Measurements from ENCODE around the gene TEX51.

Gene TEX51

DNA sequence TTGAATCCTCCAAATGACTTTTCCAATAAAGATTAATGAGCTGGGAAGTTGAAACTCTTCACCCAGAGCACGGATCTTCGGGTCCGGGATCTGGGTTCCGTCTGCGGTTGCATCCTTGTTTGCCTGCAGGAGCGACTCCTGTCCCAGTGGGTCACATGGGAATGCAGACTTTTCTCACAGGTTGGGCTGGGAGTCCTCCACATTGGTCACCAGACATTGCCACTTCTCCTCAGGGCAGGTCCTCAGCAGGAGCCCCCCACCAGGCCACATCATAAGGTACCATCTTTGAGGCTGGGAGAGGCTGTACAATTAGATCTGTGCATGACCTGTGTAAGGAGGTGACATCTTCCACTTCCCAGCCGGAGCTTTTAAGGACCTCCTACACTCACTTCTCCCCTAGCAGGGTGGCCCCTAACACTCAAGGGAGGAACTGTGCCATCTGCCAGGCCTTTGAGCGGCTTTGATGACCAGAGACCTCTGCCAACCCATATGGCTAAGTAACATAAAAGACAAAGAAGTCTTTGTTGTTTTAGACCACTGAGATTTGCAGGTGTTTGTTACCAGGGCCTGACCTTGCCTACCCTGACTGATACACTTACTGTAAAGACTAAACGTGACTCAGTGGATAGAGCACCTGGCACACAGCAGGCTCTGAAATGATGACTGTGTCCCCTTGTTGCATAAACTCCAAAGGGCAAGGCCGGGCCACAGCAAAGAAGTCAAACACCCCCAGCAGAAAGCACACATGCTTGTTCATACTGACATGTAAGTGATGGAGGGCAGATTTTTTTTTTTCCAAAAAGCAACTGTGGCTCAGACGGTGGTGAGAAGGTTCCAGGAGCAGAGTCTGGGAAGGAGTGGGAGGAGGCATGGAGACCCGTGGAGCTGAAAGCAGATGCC, 7.9 kb upstream of the TEX51 start:
- H2BK5ac ChIP-seq (ENCODE audit: low read depth, low read length, poor library complexity) = no peak overlapping the region
- H3K79me1 ChIP-seq (ENCODE audit: low read length) = no peaks in the 10 kb centered on the region
- peaks cover 3% of the 10 kb centered on the region in 2 experiments for H3K4me1 ChIP-seq (ENCODE audit: control insufficient read depth in 1 of 2, insufficient read depth in 2 of 2, low read length in 2 of 2)
- H3K4ac ChIP-seq (ENCODE audit: low read depth, low read length) = no peak overlapping the region
- no peaks in the 10 kb centered on the region for H3K79me2 ChIP-seq (ENCODE audit: control insufficient read depth, insufficient read depth, low read length, poor library complexity)
- WGBS (ENCODE audit: extremely low coverage, insufficient coverage, insufficient read length) = no CpG with 5 or more reads among the region's 12 CpGs
- no peak overlapping the region for H2AFZ ChIP-seq (ENCODE audit: insufficient read depth, low read length, poor library complexity)
- no peak overlapping the region for H3K4me3 ChIP-seq (ENCODE audit: low read depth, low read length)
- no peak overlapping the region for H3K27ac ChIP-seq (ENCODE audit: low read depth, low read length)
- H4K91ac ChIP-seq (ENCODE audit: low read depth, low read length) = no peak overlapping the region
- H3K36me3 ChIP-seq (ENCODE audit: control insufficient read depth in 1 of 2, insufficient read depth in 2 of 2, low read length in 2 of 2) = no peaks in the 10 kb centered on the region
- no peak overlapping the region for H3K14ac ChIP-seq (ENCODE audit: low read length)
- H2BK12ac ChIP-seq (ENCODE audit: low read length) = no peak overlapping the region
- no peak overlapping the region for H3K9ac ChIP-seq (ENCODE audit: low read length)
- H4K8ac ChIP-seq (ENCODE audit: low read depth, low read length) = no peak overlapping the region
- DNase-seq = no peak
- no peak overlapping the region for H3K23ac ChIP-seq (ENCODE audit: low read length)
- no peak overlapping the region for H3K18ac ChIP-seq (ENCODE audit: low read length)
- H2BK120ac ChIP-seq (ENCODE audit: insufficient read depth, low read length, poor library complexity) = no peak overlapping the region
- H2AK5ac ChIP-seq (ENCODE audit: low read length) = no peak overlapping the region
- H4K12ac ChIP-seq (ENCODE audit: low read depth, low read length) = no peak overlapping the region
- no peak overlapping the region for H3K4me2 ChIP-seq (ENCODE audit: low read length)
- H3K9me3 ChIP-seq (ENCODE audit: insufficient read depth, low read depth, low read length) = peaks cover 3% of the 10 kb centered on the region
- no peaks in the 10 kb centered on the region for H3K27me3 ChIP-seq (ENCODE audit: insufficient read depth, low read length)

DNA sequence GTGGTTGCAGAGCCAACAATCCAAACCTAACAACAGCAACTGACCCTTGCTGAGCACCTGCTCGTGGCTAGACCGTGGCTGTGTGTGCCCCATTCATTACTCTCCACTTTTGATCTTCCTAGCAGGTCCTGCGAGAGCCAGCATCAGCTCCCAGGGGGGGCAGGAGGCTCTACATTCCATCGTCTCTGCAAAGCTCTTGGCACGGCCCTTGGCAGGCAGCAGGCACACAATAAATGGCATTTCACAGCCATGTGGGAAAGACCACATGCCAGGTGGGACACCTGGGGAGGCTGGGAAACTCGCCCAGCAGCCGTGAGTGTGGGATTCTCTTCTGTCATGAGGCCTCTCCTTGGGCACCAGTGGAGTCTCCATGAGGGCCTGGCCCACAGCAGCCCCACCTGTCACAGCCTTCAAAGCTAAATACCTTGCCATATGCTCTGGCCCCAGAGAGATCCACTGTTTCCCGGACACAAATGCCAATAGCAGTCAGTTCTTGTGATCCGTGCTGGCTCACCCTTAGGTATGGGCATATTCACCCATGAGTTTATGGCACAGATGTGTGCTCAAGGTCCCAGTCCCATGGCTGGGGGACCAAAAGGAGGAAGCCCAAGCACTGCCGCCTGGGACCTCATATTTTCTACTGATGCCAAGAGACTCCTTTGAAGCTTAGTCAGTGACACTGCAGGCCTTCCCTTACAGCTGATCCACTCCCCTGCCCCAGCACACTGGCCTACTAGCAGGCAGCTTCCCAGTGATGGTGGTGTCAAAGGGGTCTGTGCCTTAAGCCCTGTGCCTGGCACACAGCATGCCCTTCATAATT, 6.8 kb upstream of the TEX51 start:
- H2AK5ac ChIP-seq (ENCODE audit: low read length) = no peak overlapping the region
- H3K9me3 ChIP-seq (ENCODE audit: insufficient read depth, low read depth, low read length) = peaks cover 3% of the 10 kb centered on the region
- DNase-seq = no peak
- no peak overlapping the region for H2BK12ac ChIP-seq (ENCODE audit: low read length)
- no peak overlapping the region for H2BK120ac ChIP-seq (ENCODE audit: insufficient read depth, low read length, poor library complexity)
- no peak overlapping the region for H3K4me3 ChIP-seq (ENCODE audit: low read depth, low read length)
- H3K23ac ChIP-seq (ENCODE audit: low read length) = no peak overlapping the region
- no CpG with 5 or more reads among the region's 10 CpGs for WGBS (ENCODE audit: extremely low coverage, insufficient coverage, insufficient read length)
- no peak overlapping the region for H4K8ac ChIP-seq (ENCODE audit: low read depth, low read length)
- H3K36me3 ChIP-seq (ENCODE audit: control insufficient read depth in 1 of 2, insufficient read depth in 2 of 2, low read length in 2 of 2) = no peaks in the 10 kb centered on the region
- no peak overlapping the region for H2BK5ac ChIP-seq (ENCODE audit: low read depth, low read length, poor library complexity)
- no peaks in the 10 kb centered on the region for H3K79me2 ChIP-seq (ENCODE audit: control insufficient read depth, insufficient read depth, low read length, poor library complexity)
- H3K4ac ChIP-seq (ENCODE audit: low read depth, low read length) = no peak overlapping the region
- H3K18ac ChIP-seq (ENCODE audit: low read length) = no peak overlapping the region
- H3K14ac ChIP-seq (ENCODE audit: low read length) = no peak overlapping the region
- no peak overlapping the region for H3K9ac ChIP-seq (ENCODE audit: low read length)
- no peak overlapping the region for H3K27ac ChIP-seq (ENCODE audit: low read depth, low read length)
- no peaks in the 10 kb centered on the region for H3K79me1 ChIP-seq (ENCODE audit: low read length)
- H2AFZ ChIP-seq (ENCODE audit: insufficient read depth, low read length, poor library complexity) = no peak overlapping the region
- no peaks in the 10 kb centered on the region for H3K4me1 ChIP-seq (ENCODE audit: control insufficient read depth in 1 of 2, insufficient read depth in 2 of 2, low read length in 2 of 2)
- H4K12ac ChIP-seq (ENCODE audit: low read depth, low read length) = no peak overlapping the region
- no peaks in the 10 kb centered on the region for H3K27me3 ChIP-seq (ENCODE audit: insufficient read depth, low read length)
- H4K91ac ChIP-seq (ENCODE audit: low read depth, low read length) = no peak overlapping the region
- H3K4me2 ChIP-seq (ENCODE audit: low read length) = no peak overlapping the region

DNA sequence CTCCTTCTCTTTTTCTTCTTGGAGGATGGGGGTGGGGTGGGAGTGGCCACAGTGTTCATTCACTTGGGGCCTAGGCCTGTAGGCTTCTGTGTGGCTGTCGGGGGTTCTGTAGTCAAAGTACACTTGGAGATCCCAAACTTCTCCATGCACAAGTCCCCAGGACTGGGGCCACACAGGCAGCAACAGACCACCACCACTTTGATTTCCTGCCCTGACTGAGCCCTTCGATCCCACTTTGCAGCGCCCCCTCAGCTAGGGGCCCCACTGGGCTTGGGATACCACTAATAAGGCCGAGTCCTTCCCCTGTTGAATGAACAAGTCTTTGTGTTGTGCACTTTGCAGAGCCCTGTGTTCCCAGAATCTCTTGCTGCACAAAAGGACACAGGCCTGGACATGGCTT, 5.5 kb upstream of the TEX51 start:
- H4K12ac ChIP-seq (ENCODE audit: low read depth, low read length) = no peak overlapping the region
- no peak overlapping the region for H2AFZ ChIP-seq (ENCODE audit: insufficient read depth, low read length, poor library complexity)
- H2BK12ac ChIP-seq (ENCODE audit: low read length) = no peak overlapping the region
- H3K4ac ChIP-seq (ENCODE audit: low read depth, low read length) = no peak overlapping the region
- no peak overlapping the region for H3K4me2 ChIP-seq (ENCODE audit: low read length)
- H3K4me1 ChIP-seq (ENCODE audit: control insufficient read depth in 1 of 2, insufficient read depth in 2 of 2, low read length in 2 of 2) = no peaks in the 10 kb centered on the region
- no peak overlapping the region for H2AK5ac ChIP-seq (ENCODE audit: low read length)
- H3K36me3 ChIP-seq (ENCODE audit: control insufficient read depth in 1 of 2, insufficient read depth in 2 of 2, low read length in 2 of 2) = no peaks in the 10 kb centered on the region
- H3K9ac ChIP-seq (ENCODE audit: low read length) = no peak overlapping the region
- H3K14ac ChIP-seq (ENCODE audit: low read length) = no peak overlapping the region
- peaks cover 3% of the 10 kb centered on the region for H3K9me3 ChIP-seq (ENCODE audit: insufficient read depth, low read depth, low read length)
- no peaks in the 10 kb centered on the region for H3K27me3 ChIP-seq (ENCODE audit: insufficient read depth, low read length)
- no peak overlapping the region for H2BK5ac ChIP-seq (ENCODE audit: low read depth, low read length, poor library complexity)
- H3K23ac ChIP-seq (ENCODE audit: low read length) = no peak overlapping the region
- H2BK120ac ChIP-seq (ENCODE audit: insufficient read depth, low read length, poor library complexity) = no peak overlapping the region
- H3K18ac ChIP-seq (ENCODE audit: low read length) = no peak overlapping the region
- no peak overlapping the region for H3K27ac ChIP-seq (ENCODE audit: low read depth, low read length)
- H3K4me3 ChIP-seq (ENCODE audit: low read depth, low read length) = no peak overlapping the region
- no peak for DNase-seq
- no peaks in the 10 kb centered on the region for H3K79me2 ChIP-seq (ENCODE audit: control insufficient read depth, insufficient read depth, low read length, poor library complexity)
- H4K91ac ChIP-seq (ENCODE audit: low read depth, low read length) = no peak overlapping the region
- WGBS (ENCODE audit: extremely low coverage, insufficient coverage, insufficient read length) = no CpG with 5 or more reads among the region's 4 CpGs
- H4K8ac ChIP-seq (ENCODE audit: low read depth, low read length) = no peak overlapping the region
- no peaks in the 10 kb centered on the region for H3K79me1 ChIP-seq (ENCODE audit: low read length)

DNA sequence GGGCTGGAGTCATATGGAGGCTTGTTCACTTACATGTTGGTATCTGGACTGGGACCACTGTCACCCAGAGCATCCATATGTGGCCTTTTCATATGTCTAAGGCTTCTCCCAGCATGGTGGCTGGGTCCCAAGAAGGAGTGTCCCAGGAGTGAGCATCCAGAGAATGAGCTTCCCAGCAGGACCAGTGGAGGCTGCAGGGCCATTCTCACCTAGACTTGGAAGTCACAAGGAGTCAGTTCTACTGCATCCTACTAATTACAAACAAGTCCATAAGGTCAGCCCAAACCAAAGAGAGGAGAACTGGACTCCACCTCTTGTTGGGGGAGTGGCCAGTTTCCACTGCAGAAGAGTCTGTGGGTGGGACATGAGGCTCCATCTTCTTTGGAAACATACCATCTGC, 5.1 kb upstream of the TEX51 start:
- no peak overlapping the region for H3K4me3 ChIP-seq (ENCODE audit: low read depth, low read length)
- no peak overlapping the region for H4K91ac ChIP-seq (ENCODE audit: low read depth, low read length)
- no peak overlapping the region for H3K18ac ChIP-seq (ENCODE audit: low read length)
- no peak overlapping the region for H3K4me2 ChIP-seq (ENCODE audit: low read length)
- no peaks in the 10 kb centered on the region for H3K79me2 ChIP-seq (ENCODE audit: control insufficient read depth, insufficient read depth, low read length, poor library complexity)
- no peaks in the 10 kb centered on the region for H3K4me1 ChIP-seq (ENCODE audit: control insufficient read depth in 1 of 2, insufficient read depth in 2 of 2, low read length in 2 of 2)
- no peak overlapping the region for H3K27ac ChIP-seq (ENCODE audit: low read depth, low read length)
- peaks cover 3% of the 10 kb centered on the region for H3K9me3 ChIP-seq (ENCODE audit: insufficient read depth, low read depth, low read length)
- H4K12ac ChIP-seq (ENCODE audit: low read depth, low read length) = no peak overlapping the region
- no peak overlapping the region for H3K14ac ChIP-seq (ENCODE audit: low read length)
- no peak overlapping the region for H3K9ac ChIP-seq (ENCODE audit: low read length)
- no peak overlapping the region for H2BK120ac ChIP-seq (ENCODE audit: insufficient read depth, low read length, poor library complexity)
- no peak overlapping the region for H2BK5ac ChIP-seq (ENCODE audit: low read depth, low read length, poor library complexity)
- H2AFZ ChIP-seq (ENCODE audit: insufficient read depth, low read length, poor library complexity) = no peak overlapping the region
- H2AK5ac ChIP-seq (ENCODE audit: low read length) = no peak overlapping the region
- no peak for DNase-seq
- H4K8ac ChIP-seq (ENCODE audit: low read depth, low read length) = no peak overlapping the region
- no peak overlapping the region for H3K4ac ChIP-seq (ENCODE audit: low read depth, low read length)
- no peaks in the 10 kb centered on the region for H3K79me1 ChIP-seq (ENCODE audit: low read length)
- no peaks in the 10 kb centered on the region for H3K36me3 ChIP-seq (ENCODE audit: control insufficient read depth in 1 of 2, insufficient read depth in 2 of 2, low read length in 2 of 2)
- H2BK12ac ChIP-seq (ENCODE audit: low read length) = no peak overlapping the region
- no peak overlapping the region for H3K23ac ChIP-seq (ENCODE audit: low read length)
- no peaks in the 10 kb centered on the region for H3K27me3 ChIP-seq (ENCODE audit: insufficient read depth, low read length)
